ENCODE data around the gene RACGAP1. TPM values are rescaled to one million over a fixed set of nuclear protein-coding genes. Genes with fewer than 3 reads are reported as not detected.
"Not testable (repeated sequence)": the region's sequence is repeated elsewhere in the genome, so short reads cannot be mapped to it uniquely, and the experiment has no call there.

RACGAP1 gene
- total RNA-seq, 1 experiment from 2014 or later = 137 TPM

DNA sequence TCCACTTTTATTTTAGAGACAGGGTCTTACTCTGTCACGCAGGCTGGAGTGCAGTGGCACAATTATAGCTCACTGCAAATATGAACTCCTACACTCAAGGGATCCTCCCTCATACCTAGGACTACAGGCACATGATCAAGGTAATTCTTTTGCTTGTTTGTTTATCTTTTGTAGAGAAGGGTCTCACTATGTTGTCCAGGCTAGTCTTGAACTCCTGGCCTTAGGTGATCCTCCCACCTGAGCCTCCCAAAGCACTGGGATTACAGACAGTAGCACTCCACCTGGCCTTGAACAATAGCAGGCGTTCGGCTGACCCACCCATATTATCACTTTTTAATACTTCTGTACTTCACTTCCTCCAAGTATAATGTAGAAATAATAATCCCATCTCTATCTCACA is 1.4 kb upstream of the RACGAP1 start:
- no peak for DNase-seq (ENCODE audit: low read depth)

DNA sequence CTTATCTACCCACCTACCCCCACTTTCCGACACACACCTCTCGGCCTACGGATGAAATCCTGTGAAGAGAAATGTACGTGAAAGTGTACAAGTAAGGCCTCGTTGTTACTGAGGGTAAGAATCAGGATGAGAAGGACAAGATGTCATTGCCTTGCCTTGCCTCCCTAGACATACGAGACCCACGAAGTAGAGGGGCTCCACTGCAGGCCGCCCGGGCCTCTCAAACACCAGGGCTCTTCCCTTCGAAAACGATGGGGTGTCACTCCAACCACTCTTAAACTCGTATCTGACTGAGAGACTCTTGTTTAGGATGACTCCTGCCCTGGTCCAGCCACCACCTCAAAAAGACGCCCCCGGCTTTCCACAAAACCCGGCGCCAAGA is 498 bp downstream of the RACGAP1 start:
- DNase-seq (ENCODE audit: low read depth) = peak; percentile 34

DNA sequence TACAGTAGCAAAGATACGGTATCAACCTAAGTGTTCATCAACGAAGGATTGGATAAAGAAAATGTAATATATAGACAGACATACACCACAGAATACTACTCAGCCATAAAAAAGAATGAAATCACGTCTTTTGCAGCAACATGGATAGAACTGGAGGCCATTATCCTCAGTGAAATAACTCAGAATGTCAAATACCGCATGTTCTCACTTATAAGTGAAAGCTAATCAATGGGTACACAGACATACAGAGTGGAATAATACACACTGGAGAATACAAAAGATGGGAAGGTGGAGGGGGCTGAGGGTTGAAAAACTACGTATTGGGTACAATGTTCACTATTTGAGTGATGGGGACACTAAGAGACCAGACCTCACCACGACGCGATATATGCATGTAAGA is 1.1 kb downstream of the RACGAP1 start:
- no peak for DNase-seq (ENCODE audit: low read depth)

- no peak for DNase-seq (ENCODE audit: low read depth)
Observed at GRCh38 chr12:50022903-50023302, 2.4 kb downstream of the RACGAP1 start.

DNA sequence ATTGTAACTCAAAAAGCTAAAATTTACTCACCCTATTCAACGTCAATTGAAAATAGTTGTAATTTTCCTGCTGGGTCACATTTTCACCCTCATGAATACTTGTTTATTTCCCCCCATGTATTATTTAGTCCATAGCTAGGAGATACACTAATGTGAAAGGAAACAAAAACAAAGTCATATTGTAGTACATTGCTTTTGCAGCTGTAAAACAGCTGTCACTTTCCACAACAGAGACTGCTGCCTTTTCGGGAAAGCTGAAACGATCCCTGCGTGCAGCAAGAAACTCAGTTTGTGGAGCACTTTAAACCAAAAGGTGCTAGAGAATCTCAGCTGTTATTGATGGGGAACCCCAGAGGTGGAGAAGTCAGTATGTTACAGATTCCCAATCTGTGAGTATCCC is 4.3 kb downstream of the RACGAP1 start:
- DNase-seq (ENCODE audit: low read depth) = no peak

DNA sequence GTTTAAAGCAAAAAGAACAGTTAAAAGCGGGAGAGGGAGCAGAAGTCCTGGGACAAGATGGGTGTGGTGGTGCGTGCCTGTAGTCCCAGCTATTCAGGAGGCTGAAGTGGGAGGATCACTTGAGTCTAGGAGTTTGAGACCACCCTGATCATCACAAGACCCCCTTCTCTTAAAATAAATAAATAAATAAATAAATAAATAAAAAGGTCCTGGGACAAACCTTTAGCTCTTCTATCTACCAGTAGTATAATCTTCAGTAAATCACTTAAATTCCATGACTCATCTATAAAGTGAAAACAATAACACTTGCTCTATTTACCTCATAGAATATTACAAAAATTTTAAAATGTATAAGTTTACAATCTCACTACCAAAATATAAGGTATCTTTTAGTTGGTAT is 5.8 kb downstream of the RACGAP1 start:
- no peak for DNase-seq (ENCODE audit: low read depth)

DNA sequence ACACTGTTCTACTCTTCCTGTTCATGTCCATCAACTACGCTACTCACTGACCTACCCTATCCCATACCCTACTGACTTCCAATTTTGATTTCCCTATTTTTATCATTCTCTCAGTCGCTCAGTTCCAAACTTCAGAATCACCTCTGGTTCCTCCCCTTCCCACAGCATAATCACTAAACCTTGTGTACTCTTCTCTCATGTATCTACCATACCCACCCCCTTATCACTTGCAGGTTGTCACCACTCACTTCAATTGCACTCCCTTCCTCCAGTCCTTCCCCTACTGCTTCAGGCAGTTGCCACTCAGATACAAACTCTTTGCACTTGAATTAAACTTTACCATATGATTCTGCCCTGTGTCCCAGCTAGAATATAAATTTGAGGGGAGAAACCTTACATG is 6.3 kb downstream of the RACGAP1 start:
- DNase-seq (ENCODE audit: low read depth) = no peak

- DNase-seq (ENCODE audit: low read depth) = no peak
Observed at GRCh38 chr12:50018154-50018553, 7.1 kb downstream of the RACGAP1 start.

GRCh38 chr12:50017641-50018040 is 7.7 kb downstream of the RACGAP1 start:
- DNase-seq (ENCODE audit: low read depth) = no peak

DNA sequence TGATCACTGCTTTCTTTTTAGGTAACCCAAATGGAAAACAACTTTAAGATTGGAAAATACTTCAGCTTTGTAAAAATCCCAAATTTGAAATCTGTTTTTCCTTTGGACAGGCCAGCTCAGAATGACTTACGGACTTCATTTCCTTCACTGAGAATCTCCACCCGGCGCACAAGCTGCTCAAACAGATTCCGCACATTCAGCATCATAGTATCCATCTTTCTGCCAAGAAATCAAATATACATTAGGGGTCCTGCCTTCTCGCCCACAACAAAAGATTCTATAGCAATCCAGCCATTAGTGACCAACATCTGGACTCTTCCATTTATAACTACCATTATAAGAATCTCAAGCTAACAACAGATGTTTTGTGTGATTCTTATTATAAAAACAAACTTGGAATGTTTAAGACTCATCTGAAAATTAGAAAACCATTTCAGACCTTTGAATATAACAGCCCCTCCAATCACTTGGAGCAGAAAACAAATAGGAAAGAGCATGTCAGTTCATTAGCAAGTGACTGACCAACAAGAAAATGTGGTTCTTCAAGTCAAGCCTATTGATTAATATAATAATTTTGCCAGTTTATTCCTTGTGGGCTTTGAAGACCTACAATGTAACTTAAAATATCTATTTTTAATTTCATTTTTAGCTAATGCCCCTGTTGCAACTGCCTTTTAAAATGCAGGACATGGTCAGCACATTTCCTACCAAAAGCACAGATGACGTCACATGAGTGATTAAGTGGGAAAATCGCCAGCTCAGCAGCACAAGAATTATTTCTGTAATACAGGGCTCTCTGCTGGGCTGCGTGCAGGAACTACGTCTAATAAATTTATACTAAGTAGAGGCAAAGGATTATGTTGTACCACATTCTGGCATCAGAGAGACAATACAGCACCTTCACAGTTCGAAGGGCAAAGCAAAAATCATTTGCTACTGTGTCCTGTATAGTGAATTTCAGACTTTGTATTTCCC is 8.5 kb downstream of the RACGAP1 start:
- peak; percentile 47 for DNase-seq (ENCODE audit: low read depth)

- DNase-seq (ENCODE audit: low read depth) = no peak
Observed at GRCh38 chr12:50014342-50014741, 11.0 kb downstream of the RACGAP1 start.

- peak; percentile 26 for DNase-seq (ENCODE audit: low read depth)
Observed at GRCh38 chr12:50013361-50014147, 11.7 kb downstream of the RACGAP1 start.

GRCh38 chr12:50006754-50007442 is 18.4 kb downstream of the RACGAP1 start:
- peak; percentile 50 for DNase-seq (ENCODE audit: low read depth)

DNA sequence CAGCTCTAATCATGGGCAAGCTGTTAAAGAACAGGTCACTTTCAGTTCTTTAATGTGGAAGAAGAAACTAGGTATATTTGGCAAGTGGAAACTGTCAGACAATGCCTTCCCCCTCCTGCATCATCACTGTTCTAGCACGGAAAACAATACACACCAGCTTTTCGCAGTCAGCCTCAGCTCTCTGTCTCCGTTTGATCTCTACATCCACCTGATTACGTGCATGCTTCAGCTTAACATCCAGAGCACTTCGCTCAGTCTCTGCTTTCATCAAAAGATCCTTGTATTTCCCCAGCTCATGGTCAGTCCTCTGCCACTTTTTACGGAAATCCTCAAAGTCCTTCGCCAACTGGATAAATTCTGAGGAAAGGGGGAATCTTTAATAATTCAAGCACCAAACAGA is 19.0 kb downstream of the RACGAP1 start:
- DNase-seq (ENCODE audit: low read depth) = no peak

DNA sequence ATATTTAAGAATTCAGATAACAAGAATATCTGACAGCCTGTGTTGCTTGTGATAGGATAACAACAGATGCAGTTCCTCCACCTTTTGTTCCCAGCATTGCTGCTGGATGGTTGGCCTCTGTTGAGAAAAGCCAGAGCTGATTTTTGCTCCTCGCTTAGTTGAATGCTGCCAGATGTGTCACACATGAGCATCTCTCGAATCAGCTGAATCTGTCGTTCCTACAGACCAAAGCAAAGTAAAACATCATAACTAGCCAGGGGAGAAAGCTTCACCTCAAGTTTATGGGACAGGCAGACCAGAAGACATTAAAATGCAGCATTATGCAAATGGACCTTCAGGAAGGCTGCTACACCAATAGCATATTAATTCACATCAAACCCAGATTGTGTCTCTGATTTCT is 20.1 kb downstream of the RACGAP1 start:
- DNase-seq (ENCODE audit: low read depth) = no peak

DNA sequence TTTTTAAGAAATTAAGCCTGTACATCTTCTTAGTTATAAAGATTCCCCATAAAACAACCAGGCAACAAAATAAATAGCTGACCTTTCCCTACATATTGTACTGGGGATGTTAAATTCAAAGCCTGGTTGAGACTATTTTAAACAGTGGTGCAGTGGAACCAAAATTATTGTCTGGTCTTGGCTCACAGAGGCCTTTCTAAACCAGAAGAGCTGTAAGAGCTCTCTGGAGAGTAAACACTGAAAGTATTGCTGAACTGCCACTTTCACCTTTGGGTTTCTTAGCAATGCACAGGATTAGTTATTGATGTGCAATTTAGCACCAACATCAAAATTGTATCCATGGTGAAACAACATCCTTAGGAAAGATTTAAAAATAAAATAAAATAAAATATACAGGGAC is 20.6 kb downstream of the RACGAP1 start:
- DNase-seq (ENCODE audit: low read depth) = no peak

- peak; percentile 14 for DNase-seq (ENCODE audit: low read depth)
Observed at GRCh38 chr12:50003595-50003994, 21.7 kb downstream of the RACGAP1 start.

GRCh38 chr12:49998453-49998852 is 26.8 kb downstream of the RACGAP1 start:
- DNase-seq (ENCODE audit: low read depth) = no peak

- DNase-seq (ENCODE audit: low read depth) = no peak
Observed at GRCh38 chr12:49990273-49990672, 35.0 kb downstream of the RACGAP1 start.

DNA sequence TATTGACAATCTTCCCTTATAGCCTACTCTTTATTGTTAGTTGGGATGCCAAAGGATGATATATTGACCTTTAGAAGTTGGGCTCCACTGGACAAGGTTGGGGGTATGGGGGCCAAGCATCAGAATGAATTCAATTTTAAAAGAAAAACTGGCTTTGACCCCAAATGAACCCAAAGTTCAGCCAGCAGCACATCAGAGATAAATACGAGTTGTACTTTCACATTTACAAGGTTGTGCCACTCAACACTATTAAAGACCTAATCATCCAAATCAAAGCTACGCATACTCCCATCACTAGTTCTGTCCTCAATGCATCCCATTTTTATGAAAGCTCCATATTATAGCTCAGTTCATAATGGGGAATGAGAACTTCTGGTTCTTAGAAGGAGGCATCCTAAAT is 35.9 kb downstream of the RACGAP1 start:
- DNase-seq (ENCODE audit: low read depth) = not testable (repeated sequence)

GRCh38 chr12:49987625-49988303 is 37.5 kb downstream of the RACGAP1 start:
- DNase-seq (ENCODE audit: low read depth) = no peak

DNA sequence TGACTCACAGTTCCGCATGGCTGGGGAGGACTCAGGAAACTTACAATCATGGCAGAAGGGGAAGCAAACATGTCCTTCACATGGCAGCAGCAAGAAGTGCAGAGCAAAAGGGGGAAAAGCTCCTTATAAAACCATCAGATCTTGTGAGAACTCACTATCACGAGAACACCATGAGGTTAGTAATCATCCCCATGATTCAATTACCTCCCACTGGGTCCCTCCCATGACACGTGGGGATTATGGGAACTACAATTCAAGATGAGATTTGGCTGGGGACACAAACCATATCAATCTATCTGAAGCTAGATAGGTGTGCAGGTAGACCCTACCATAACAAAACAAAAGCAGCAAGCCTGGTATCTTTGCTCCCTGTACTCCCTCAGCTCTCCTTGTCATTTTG is 38.8 kb downstream of the RACGAP1 start:
- DNase-seq (ENCODE audit: low read depth) = not testable (repeated sequence)

Measured in M059J (cell line).